ENCODE data around the gene AGPAT2. TPM values are rescaled to one million over a fixed set of nuclear protein-coding genes. Genes with fewer than 3 reads are reported as not detected.

Gene AGPAT2
- total RNA-seq, 1 donor from 2014 or later = 19.0 TPM

DNA sequence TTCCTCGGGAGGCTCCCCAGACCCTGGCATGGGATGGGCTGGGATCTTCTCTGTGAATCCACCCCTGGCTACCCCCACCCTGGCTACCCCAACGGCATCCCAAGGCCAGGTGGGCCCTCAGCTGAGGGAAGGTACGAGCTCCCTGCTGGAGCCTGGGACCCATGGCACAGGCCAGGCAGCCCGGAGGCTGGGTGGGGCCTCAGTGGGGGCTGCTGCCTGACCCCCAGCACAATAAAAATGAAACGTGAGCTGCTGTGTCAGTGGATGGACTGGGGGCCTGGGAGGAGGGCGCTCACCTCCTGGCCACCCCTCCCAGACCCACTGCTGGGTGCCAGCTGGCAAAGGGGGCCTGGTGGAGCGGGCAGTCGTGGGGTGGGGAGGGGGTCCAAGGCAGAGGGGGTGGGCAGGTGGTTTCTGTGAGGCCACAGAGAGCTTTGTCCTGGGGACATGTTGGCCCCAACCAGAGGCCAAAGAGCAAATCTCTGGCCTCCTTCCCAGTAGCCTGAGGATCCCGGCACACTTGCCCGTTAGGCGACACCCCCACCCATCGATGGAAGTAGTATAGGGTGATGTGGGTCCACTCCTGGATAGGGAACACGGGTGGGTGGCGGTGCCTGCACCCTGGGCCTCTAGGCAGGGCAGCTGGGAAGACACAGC, 14.7 kb downstream of the AGPAT2 start:
- TF ChIP-seq, protein P1, sequence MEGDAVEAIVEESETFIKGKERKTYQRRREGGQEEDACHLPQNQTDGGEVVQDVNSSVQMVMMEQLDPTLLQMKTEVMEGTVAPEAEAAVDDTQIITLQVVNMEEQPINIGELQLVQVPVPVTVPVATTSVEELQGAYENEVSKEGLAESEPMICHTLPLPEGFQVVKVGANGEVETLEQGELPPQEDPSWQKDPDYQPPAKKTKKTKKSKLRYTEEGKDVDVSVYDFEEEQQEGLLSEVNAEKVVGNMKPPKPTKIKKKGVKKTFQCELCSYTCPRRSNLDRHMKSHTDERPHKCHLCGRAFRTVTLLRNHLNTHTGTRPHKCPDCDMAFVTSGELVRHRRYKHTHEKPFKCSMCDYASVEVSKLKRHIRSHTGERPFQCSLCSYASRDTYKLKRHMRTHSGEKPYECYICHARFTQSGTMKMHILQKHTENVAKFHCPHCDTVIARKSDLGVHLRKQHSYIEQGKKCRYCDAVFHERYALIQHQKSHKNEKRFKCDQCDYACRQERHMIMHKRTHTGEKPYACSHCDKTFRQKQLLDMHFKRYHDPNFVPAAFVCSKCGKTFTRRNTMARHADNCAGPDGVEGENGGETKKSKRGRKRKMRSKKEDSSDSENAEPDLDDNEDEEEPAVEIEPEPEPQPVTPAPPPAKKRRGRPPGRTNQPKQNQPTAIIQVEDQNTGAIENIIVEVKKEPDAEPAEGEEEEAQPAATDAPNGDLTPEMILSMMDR (conservative IDR thresholded peaks at IDR 0.05) = no peak
- no peak for DNase-seq (ENCODE audit: low read depth, low spot score)

DNA sequence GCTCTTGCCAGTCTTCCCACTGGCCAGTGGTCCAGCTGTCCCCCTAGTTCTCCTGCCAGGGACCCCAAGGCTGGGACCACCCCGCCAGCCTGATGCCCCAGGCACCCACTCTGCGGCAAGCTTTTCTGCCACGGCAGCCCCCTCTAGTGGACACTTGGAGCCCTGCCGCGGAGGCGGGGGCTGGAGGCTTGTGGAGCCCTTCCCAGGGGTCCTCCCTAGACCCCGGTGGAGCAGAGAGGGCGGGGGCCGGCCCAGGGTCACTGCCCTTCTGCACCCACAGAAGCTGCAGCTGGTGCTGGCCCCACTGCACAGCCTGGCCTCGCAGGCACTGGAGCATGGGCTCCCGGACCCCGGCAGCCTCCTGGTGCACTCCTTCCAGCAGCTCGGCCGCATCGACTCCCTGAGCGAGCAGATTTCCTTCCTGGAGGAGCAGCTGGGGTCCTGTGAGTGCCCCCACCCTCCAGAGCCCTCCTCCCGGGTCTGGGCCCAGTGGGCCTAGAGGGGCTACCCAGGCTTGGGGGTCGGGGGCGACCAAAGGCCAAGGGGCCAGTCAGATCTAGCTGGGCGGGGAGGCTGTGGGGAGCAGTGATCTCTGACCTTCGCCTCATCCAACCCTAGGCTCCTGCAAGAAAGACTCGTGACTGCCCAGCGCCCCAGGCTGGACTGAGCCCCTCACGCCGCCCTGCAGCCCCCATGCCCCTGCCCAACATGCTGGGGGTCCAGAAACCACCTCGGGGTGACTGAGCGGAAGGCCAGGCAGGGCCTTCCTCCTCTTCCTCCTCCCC, 15.4 kb downstream of the AGPAT2 start:
- DNase-seq (ENCODE audit: low read depth, low spot score) = peak; percentile 81
- H3K36me3 Mint-ChIP-seq (ENCODE audit: low read depth) = no peaks in the 10 kb centered on the region
- H3K4me1 Mint-ChIP-seq = no peaks in the 10 kb centered on the region
- TF ChIP-seq, protein P1 (conservative IDR thresholded peaks at IDR 0.05) = peak; percentile 81
- no peaks in the 10 kb centered on the region for H3K9me3 Mint-ChIP-seq
- no peak overlapping the region for H3K27ac Mint-ChIP-seq (ENCODE audit: unreplicated experiment)
- H3K27me3 Mint-ChIP-seq (ENCODE audit: low read depth) = no peaks in the 10 kb centered on the region
- H3K4me3 Mint-ChIP-seq = no peak overlapping the region

More for the DNA sequence above, 14.7 kb downstream of the AGPAT2 start:
- H3K36me3 Mint-ChIP-seq (ENCODE audit: low read depth) = no peaks in the 10 kb centered on the region
- no peak overlapping the region for H3K27ac Mint-ChIP-seq (ENCODE audit: unreplicated experiment)
- H3K9me3 Mint-ChIP-seq = no peaks in the 10 kb centered on the region
- no peaks in the 10 kb centered on the region for H3K4me1 Mint-ChIP-seq
- no peak overlapping the region for H3K4me3 Mint-ChIP-seq
- no peaks in the 10 kb centered on the region for H3K27me3 Mint-ChIP-seq (ENCODE audit: low read depth)

DNA sequence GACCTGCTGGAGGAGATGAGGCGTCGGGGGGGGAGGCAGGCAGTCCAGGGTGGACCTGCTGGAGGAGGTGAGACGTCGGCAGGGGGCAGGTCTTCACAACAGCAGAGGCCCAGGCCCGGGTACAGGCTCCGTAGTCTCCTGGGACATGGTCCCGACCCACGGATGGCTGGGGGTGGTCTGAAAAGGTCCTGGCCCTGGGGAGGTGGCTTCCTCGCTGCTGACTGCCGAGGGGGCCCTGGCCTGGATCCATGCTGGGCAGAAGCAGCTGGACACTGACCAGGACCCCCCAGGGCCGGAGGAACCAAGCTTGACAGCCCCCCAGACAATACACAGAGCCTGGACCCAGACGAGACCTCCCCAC, 16.0 kb downstream of the AGPAT2 start:
- H3K9me3 Mint-ChIP-seq = no peaks in the 10 kb centered on the region
- H3K4me1 Mint-ChIP-seq = no peaks in the 10 kb centered on the region
- H3K4me3 Mint-ChIP-seq = no peak overlapping the region
- TF ChIP-seq, protein P1 (conservative IDR thresholded peaks at IDR 0.05) = no peak
- H3K36me3 Mint-ChIP-seq (ENCODE audit: low read depth) = no peaks in the 10 kb centered on the region
- H3K27me3 Mint-ChIP-seq (ENCODE audit: low read depth) = peaks cover 2% of the 10 kb centered on the region
- DNase-seq (ENCODE audit: low read depth, low spot score) = no peak
- no peak overlapping the region for H3K27ac Mint-ChIP-seq (ENCODE audit: unreplicated experiment)

DNA sequence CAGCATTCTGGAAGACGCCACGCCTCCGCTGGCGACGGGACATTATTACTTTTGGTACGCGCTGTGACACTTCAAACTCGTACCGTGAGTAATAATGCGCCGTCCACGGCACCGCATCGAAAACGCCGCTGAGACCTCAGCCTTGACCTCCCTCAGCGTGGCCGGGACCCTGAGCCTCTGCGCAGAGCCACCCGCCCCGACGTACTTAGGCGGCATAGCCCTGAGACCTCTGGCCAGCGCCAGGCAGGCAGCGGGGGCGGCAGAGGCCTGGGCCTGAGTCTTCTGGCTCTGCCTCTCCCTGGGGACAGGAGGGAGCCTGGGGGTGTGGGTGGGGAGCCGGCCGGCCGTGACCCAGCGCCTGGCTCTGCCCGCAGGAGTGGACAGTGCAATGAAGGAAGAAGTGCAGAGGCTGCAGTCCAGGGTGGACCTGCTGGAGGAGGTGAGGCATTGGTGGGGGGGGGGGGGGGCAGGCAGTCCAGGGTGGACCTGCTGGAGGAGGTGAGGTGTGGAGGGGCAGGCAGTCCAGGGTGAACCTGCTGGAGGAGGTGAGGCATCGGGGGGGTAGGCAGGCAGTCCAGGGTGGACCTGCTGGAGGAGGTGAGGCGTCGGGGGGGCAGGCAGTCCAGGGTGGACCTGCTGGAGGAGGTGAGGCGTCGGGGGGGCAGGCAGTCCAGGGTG, 16.5 kb downstream of the AGPAT2 start:
- Mint-ChIP-seq H3K36me3 (ENCODE audit: low read depth) (no peaks in the 10 kb centered on the region), H3K4me1 (no peaks in the 10 kb centered on the region), H3K9me3 (no peaks in the 10 kb centered on the region), H3K27me3 (ENCODE audit: low read depth) (peaks cover 2% of the 10 kb centered on the region), H3K27ac (ENCODE audit: unreplicated experiment) (no peak overlapping the region), H3K4me3 (peak overlapping the region; percentile 41)
- DNase-seq (ENCODE audit: low read depth, low spot score) = no peak
- TF ChIP-seq, protein P1 (conservative IDR thresholded peaks at IDR 0.05) = no peak

DNA sequence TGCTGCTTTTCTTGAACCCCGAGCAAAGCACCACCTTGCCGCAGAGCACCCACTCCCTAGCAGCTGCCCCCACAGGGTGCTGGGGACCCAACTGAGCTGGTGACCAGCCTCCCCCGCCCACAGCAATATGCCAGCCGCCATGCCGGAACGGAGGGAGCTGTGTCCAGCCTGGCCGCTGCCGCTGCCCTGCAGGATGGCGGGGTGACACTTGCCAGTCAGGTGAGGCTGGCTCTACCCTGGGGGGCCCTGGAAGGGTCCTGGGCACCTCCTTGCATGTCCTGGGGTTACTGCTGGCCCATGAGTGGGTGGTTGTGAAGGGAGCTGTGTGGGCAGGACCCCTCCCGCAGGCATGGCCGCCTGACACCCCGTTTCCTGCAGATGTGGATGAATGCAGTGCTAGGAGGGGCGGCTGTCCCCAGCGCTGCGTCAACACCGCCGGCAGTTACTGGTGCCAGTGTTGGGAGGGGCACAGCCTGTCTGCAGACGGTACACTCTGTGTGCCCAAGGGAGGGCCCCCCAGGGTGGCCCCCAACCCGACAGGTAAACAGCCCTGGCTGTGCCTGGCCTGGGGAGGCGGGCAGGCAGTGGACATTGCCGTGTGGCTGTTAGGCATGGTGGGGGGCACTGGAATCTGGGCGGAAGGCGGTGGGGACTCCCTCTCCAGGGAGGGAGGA, 17.3 kb downstream of the AGPAT2 start:
- no peaks in the 10 kb centered on the region for H3K4me1 Mint-ChIP-seq
- H3K9me3 Mint-ChIP-seq = no peaks in the 10 kb centered on the region
- peaks cover 4% of the 10 kb centered on the region for H3K27me3 Mint-ChIP-seq (ENCODE audit: low read depth)
- no peak overlapping the region for H3K27ac Mint-ChIP-seq (ENCODE audit: unreplicated experiment)
- TF ChIP-seq, protein P1 (conservative IDR thresholded peaks at IDR 0.05) = no peak
- no peaks in the 10 kb centered on the region for H3K36me3 Mint-ChIP-seq (ENCODE audit: low read depth)
- no peak for DNase-seq (ENCODE audit: low read depth, low spot score)
- peak overlapping the region; percentile 41 for H3K4me3 Mint-ChIP-seq

Measured in neural crest cell (in vitro differentiated cells).